ENCODE results near the gene ARHGAP28.
"Not testable (repeated sequence)": the region's sequence is repeated elsewhere in the genome, so short reads cannot be mapped to it uniquely, and the experiment has no call there.

ARHGAP28 gene

DNA sequence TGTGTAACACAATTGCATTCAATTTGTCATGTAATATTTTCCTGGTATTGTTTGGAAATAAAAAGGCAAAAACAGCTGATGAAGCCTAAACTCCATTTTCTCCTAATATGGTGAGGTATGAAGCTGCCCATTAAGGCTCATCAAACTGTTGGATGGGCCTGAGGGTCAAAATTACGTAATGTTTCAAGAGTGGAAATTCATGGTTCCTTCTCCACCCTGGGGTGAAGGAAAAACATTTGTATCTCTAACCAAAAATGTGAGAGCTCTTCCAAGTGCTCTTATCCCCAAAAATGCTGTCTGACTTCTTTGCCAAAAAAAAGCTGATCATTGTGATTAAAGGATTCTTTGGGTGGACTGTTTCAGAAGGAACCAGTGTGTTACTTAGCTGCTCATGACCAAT is 91.8 kb downstream of the ARHGAP28 start:
- DNase-seq = peak; percentile 82

DNA sequence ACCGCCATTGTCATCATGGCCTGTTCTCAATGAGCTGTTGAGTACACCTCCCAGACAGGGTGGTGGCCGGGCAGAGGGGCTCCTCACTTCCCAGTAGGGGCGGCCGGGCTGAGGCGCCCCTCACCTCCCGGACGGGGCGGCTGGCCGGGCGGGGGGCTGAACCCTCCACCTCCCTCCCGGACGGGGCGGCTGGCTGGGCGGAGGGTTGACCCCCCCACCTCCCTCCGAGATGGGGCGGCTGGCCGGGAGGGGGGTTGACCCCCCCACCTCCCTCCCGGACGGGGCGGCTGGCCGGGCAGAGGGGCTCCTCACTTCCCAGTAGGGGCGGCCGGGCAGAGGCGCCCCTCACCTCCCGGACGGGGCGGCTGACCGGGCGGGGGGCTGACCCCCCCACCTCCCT is 97.6 kb downstream of the ARHGAP28 start:
- not testable (repeated sequence) for DNase-seq

GRCh38 chr18:6827566-6827965 is 98.0 kb downstream of the ARHGAP28 start:
- not testable (repeated sequence) for DNase-seq

- DNase-seq = peak; percentile 50
These were observed 101.4 kb downstream of the ARHGAP28 start for GRCh38 chr18:6830916-6831315.

DNA sequence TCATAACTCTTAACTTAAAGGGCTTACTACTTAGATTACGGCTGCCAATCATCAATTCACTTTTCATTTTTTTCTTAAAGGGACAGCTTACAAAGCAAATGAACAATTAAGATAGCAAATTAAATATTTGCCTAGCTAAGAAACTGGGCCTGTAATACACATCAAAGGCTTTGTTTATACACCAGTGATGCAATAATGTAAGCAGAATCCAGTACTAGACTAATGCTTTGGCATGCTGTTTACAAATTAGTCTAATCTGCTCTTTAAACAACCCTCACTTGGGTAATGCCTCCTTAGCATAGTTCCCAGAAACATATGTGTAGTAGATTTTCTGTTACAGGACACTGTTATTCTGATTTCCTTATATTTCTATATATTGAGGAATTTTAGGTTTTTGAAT is 105.8 kb downstream of the ARHGAP28 start:
- DNase-seq = no peak

DNA sequence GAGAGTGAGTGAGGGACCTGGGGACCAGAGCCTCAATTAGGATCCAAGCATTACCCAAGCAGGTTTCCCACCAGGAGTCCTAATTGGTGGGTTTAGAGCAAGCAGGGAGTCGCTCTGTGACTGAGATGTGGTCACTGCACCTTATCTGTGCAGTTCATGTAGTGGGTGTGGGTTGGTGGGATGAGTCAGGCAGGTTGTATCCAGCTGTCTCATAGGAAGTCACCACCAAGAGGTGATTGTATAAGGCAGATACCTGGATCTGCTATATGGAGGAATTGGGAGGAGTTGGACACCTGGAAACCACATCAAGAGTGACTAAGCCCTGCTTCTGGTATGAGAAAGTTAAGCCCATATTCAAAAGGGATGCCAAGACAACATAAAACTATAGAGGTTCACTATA is 106.8 kb downstream of the ARHGAP28 start:
- DNase-seq = no peak

GRCh38 chr18:6837904-6838303 is 108.4 kb downstream of the ARHGAP28 start:
- no peak for DNase-seq

GRCh38 chr18:6842081-6842480 is 112.6 kb downstream of the ARHGAP28 start:
- DNase-seq = no peak

DNA sequence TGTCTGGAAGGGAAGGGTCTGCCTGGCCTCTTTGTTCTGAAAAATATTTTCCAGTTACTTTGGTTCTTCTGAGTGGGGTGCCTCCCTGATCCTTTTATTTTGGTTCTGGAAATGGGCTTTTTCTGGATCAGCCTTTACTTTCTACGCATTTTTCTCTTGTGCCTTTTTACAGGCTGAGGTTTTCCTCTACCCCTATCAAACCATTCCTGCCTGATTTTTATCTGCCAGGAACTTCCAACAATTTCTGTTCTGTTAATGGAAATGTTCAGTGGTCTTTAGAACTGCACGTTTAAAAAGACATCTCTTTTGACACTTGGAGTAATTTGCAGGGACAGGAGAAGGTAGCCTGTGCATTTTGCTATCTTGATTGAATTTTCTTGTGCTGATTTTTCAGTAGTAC is 113.8 kb downstream of the ARHGAP28 start:
- DNase-seq = no peak

DNA sequence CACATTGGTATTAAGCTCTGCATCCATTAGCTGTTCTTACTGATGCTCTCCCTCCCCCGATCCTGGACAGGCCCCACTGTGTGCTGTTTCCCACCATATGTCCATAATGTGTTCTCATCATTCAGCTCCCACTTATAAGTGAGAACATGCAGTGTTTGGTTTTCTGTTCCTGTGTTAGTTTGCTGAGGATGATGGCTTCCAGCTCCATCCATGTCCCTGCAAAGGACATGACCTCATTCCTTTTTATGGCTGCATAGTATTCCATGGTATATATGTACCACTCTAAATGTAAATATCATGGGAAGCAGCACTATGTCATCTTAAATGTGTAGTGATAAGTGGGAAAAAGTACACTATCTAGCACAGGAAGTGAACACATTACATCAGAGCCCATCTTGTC is 116.0 kb downstream of the ARHGAP28 start:
- DNase-seq = not testable (repeated sequence)

GRCh38 chr18:6850396-6850795 is 120.9 kb downstream of the ARHGAP28 start:
- DNase-seq = no peak

GRCh38 chr18:6851480-6851879 is 122.0 kb downstream of the ARHGAP28 start:
- DNase-seq = no peak

- no peak for DNase-seq
These were observed 125.3 kb downstream of the ARHGAP28 start for GRCh38 chr18:6854811-6855210.

DNA sequence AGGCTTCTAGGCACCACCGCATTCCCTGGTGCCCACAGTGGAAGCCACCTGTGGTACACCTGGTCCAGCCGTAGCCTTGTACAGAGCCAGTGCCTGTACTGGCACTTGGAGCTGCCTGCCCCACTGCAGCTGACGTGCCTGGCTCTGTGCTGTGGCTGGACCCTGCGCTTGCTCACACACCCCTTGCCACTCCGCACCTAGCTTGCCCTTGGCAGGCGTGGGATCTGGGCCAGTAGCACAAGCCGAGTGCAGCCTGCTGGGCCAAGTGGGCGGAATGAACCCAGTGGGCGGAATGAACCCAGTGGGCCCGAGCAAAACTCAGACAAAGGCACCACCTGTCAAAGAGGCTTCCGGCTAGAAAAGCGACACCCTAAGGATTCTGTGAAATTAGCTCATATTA is 126.3 kb downstream of the ARHGAP28 start:
- no peak for DNase-seq

- DNase-seq = no peak
These were observed 127.8 kb downstream of the ARHGAP28 start for GRCh38 chr18:6857300-6857699.

GRCh38 chr18:6859676-6860422 is 130.3 kb downstream of the ARHGAP28 start:
- peak; percentile 39 for DNase-seq

DNA sequence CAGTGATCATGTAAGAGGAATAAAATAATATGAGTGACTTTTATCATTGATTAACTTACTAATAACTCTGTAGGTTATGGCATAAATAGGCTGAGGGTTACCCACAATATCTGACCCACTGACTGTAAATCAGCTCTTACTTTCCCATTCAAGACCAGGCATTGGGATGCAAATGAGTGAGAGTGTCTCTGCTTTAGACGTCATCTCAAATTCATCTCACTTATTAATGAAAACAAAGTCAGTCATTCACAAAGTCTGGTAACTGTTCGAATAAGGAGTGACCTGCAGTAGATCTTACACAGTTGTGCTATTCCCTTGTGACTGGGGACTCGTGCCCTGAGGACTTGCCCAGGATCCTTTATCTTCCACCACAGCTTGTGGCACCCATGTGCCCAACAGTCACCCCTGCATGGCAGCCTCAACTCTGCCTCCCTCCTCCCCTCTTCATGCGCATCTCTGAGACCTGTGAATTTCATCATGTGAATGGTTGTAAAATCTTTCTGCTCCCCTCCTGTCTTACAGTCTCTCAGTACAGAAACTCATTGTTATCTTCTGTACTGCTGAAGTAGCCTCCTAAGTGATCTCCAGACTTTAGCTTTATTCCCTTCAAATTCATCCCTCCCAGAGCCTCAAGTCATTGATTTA is 131.4 kb downstream of the ARHGAP28 start:
- no peak for DNase-seq

DNA sequence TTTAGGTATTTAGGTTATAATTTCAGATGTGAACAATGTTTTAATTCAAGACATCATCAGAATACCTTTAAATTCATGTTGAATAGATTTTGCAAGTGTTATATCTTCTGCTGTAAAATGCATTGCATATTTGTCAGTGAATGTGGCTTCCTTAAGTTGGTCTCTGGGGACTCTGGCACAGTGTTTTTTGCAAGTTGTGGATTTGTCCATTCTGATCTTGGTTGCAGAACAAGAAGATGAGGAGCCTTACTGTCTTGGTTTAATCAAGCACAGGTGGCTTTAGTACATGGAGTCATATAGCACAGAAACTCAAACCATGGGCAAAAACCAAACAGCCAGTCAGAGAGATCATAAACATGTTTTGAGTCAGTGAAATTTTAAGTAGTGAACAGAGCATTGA is 135.7 kb downstream of the ARHGAP28 start:
- peak; percentile 21 for DNase-seq

DNA sequence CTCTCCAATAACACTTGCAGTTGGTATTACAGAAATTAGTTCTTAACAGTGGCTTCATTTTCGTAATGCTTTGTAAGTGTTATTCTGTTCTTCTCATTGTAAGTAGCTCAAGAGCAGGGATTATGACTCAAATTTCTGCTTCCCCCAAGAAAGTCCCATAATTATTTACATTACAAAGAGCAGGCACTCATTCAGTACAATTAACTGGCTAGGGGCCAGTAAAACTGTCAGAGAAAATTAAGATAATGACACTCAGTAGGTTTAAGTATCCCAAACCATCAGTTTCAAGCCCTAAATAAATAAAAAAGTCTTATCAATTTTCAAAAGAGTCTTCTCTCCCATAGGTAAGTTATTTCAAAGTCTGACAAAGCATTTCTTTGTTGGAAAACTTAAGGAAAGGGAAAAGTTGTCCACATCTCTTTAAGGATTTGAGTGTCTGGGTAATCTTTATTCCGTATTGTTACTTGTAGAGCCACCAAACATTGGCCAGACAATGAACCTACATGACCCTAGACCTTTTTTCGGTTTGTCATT is 137.1 kb downstream of the ARHGAP28 start:
- no peak for DNase-seq

- DNase-seq = no peak
These were observed 138.5 kb downstream of the ARHGAP28 start for GRCh38 chr18:6868033-6868432.

DNA sequence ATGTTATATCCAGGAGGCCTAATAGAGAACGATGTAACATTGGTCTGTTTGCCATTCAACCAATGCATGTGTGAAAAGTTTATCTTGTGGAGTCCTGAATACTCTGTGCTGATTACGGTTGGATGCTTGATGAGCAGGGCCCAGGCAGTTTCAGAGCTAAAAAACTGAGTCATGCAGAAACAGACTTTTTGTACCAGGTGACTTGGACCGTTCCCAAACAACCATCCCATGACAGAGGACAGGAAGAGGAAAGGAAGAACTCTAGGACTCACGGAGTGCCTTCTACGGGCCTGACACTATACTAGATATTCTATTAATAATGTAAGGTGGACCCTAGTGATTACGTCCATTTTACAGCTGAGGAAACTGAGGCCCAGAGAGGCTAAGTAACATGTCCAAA is 142.1 kb downstream of the ARHGAP28 start:
- no peak for DNase-seq

- no peak for DNase-seq
These were observed 143.7 kb downstream of the ARHGAP28 start for GRCh38 chr18:6873040-6873751.

GRCh38 chr18:6874315-6874714 is 144.8 kb downstream of the ARHGAP28 start:
- no peak for DNase-seq

All from fibroblast of skin of abdomen (primary cell).